ENCODE results near the gene KRTAP1-4. TPM values are rescaled to one million over a fixed set of nuclear protein-coding genes. Genes with fewer than 3 reads are reported as not detected.

KRTAP1-4 gene
- total RNA-seq, 3 donors from 2014 or later (not counting 1 experiment from before 2014, with no cell fraction given) = not detected

DNA sequence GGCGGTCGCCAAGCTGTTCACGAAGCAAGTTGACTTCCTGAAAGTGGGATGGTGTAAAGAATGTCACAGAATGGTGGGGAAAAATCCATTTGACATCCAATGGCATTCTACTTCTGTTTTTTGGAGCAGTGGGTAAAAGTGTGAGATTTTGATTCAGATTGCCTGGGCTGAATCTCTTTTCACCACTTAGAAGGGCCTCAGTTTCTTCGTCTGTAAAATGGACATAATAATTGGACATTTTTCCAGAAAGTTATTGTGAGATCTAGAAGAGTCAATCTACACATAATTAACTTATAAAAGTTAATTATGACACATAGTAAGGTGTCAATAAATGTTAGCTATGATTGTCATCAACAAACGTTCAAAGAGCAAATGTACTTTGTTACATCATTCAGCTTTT is 48.9 kb downstream of the KRTAP1-4 start:
- Mint-ChIP-seq H3K27ac (no peak overlapping the region), H3K4me3 (no peak overlapping the region), H3K9me3 (no peaks in the 10 kb centered on the region), H3K27me3 (ENCODE audit: low read depth in 2 of 2) (peaks cover 4 to 22% of the 10 kb centered on the region in 2 donors), H3K4me1 (no peaks in the 10 kb centered on the region), H3K36me3 (no peaks in the 10 kb centered on the region)
- no peaks in the 10 kb centered on the region for H3K27me3 ChIP-seq (ENCODE audit: control insufficient read depth, insufficient read depth, low read length)
- DNase-seq (no peak), ATAC-seq (no peak)
- no peaks in the 10 kb centered on the region for H3K4me1 ChIP-seq (ENCODE audit: control insufficient read depth, insufficient read depth, low read length)
- H3K9me3 ChIP-seq (ENCODE audit: control insufficient read depth, insufficient read depth, low read length) = no peaks in the 10 kb centered on the region
- TF ChIP-seq, protein P1, sequence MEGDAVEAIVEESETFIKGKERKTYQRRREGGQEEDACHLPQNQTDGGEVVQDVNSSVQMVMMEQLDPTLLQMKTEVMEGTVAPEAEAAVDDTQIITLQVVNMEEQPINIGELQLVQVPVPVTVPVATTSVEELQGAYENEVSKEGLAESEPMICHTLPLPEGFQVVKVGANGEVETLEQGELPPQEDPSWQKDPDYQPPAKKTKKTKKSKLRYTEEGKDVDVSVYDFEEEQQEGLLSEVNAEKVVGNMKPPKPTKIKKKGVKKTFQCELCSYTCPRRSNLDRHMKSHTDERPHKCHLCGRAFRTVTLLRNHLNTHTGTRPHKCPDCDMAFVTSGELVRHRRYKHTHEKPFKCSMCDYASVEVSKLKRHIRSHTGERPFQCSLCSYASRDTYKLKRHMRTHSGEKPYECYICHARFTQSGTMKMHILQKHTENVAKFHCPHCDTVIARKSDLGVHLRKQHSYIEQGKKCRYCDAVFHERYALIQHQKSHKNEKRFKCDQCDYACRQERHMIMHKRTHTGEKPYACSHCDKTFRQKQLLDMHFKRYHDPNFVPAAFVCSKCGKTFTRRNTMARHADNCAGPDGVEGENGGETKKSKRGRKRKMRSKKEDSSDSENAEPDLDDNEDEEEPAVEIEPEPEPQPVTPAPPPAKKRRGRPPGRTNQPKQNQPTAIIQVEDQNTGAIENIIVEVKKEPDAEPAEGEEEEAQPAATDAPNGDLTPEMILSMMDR (IDR thresholded peaks at IDR 0.05) = no peak
- no peak overlapping the region for H3K4me3 ChIP-seq (ENCODE audit: low read length)
- intact Hi-C loops (cut with micrococcal nuclease) = no loop called here
- no peak overlapping the region for H3K27ac ChIP-seq (ENCODE audit: low read length)
- no peaks in the 10 kb centered on the region for H3K36me3 ChIP-seq (ENCODE audit: control insufficient read depth, insufficient read depth, low read length)
- 72% methylated on average over 3 of the region's 5 CpGs for WGBS (ENCODE audit: insufficient coverage)

DNA sequence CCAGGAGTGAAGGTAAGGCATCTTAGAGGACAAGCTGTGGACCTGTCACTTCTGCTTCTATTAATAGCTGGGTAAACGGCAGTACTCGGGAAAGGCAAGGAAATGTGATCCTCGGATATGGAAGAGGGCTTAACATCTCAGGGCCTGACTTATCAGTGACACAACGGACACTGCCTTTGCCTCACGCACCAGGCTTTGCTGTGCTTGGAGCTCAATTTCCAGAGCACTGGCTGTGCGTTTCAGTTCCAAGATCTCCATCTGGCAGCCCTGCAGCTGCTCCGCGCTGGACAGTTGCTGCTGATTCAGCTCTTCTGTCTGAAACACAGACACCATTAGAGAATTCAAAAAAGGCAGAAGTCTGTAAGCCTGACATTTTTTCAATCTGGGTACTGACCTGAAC is 49.4 kb downstream of the KRTAP1-4 start:
- Mint-ChIP-seq H3K36me3 (no peaks in the 10 kb centered on the region), H3K27ac (no peak overlapping the region), H3K9me3 (no peaks in the 10 kb centered on the region), H3K27me3 (ENCODE audit: low read depth in 2 of 2) (peaks cover 5 to 20% of the 10 kb centered on the region in 2 donors), H3K4me3 (no peak overlapping the region), H3K4me1 (no peaks in the 10 kb centered on the region)
- Histone ChIP-seq H3K4me3 (ENCODE audit: low read length) (no peak overlapping the region), H3K27me3 (ENCODE audit: control insufficient read depth, insufficient read depth, low read length) (no peaks in the 10 kb centered on the region), H3K4me1 (ENCODE audit: control insufficient read depth, insufficient read depth, low read length) (no peaks in the 10 kb centered on the region), H3K27ac (ENCODE audit: low read length) (no peak overlapping the region), H3K9me3 (ENCODE audit: control insufficient read depth, insufficient read depth, low read length) (no peaks in the 10 kb centered on the region), H3K36me3 (ENCODE audit: control insufficient read depth, insufficient read depth, low read length) (no peaks in the 10 kb centered on the region)
- WGBS (ENCODE audit: insufficient coverage) = 81% methylated on average over 8 of the region's 8 CpGs
- no peak for ATAC-seq
- TF ChIP-seq, protein P1 (IDR thresholded peaks at IDR 0.05) = no peak
- no peak for DNase-seq
- intact Hi-C loops (cut with micrococcal nuclease) = no loop called here

- Mint-ChIP-seq H3K27ac (no peak overlapping the region), H3K4me1 (no peaks in the 10 kb centered on the region), H3K36me3 (no peaks in the 10 kb centered on the region), H3K9me3 (no peaks in the 10 kb centered on the region), H3K4me3 (no peak overlapping the region), H3K27me3 (ENCODE audit: low read depth in 2 of 2) (peaks cover 9 to 21% of the 10 kb centered on the region in 2 donors)
- no peaks in the 10 kb centered on the region for H3K4me1 ChIP-seq (ENCODE audit: control insufficient read depth, insufficient read depth, low read length)
- 94% methylated on average over 3 of the region's 3 CpGs for WGBS (ENCODE audit: insufficient coverage)
- H3K4me3 ChIP-seq (ENCODE audit: low read length) = no peak overlapping the region
- TF ChIP-seq, protein P1 (IDR thresholded peaks at IDR 0.05) = no peak
- ATAC-seq = no peak
- H3K27ac ChIP-seq (ENCODE audit: low read length) = no peak overlapping the region
- no peak for DNase-seq
- intact Hi-C loops (cut with micrococcal nuclease) = no loop called here
- H3K9me3 ChIP-seq (ENCODE audit: control insufficient read depth, insufficient read depth, low read length) = no peaks in the 10 kb centered on the region
- no peaks in the 10 kb centered on the region for H3K36me3 ChIP-seq (ENCODE audit: control insufficient read depth, insufficient read depth, low read length)
- no peaks in the 10 kb centered on the region for H3K27me3 ChIP-seq (ENCODE audit: control insufficient read depth, insufficient read depth, low read length)
Observed at GRCh38 chr17:40980117-40980516, 49.9 kb downstream of the KRTAP1-4 start.

Other genes with a start within 250 kb of the KRTAP1-4 start
- not detected for gene KRT27, start 247.6 kb downstream of the KRTAP1-4 start, total RNA-seq
- not detected for gene KRT28, start 230.2 kb downstream of the KRTAP1-4 start, total RNA-seq
- gene KRT10, start 207.6 kb downstream of the KRTAP1-4 start, total RNA-seq = 10 to 100 TPM; 23.6 to 35.9 (median 25.5) TPM
- not detected for gene KRT12, start 163.0 kb downstream of the KRTAP1-4 start, total RNA-seq
- not detected for gene KRT20, start 145.0 kb downstream of the KRTAP1-4 start, total RNA-seq
- gene KRT23, start 92.5 kb downstream of the KRTAP1-4 start, total RNA-seq = under 1 TPM in 1 of 3 donors, not detected in 2; 0.83 TPM
- gene KRT39, start 63.2 kb downstream of the KRTAP1-4 start, total RNA-seq = not detected
- gene KRT40, start 45.9 kb downstream of the KRTAP1-4 start, total RNA-seq = not detected
- not detected for gene KRTAP3-3, start 36.0 kb downstream of the KRTAP1-4 start, total RNA-seq
- not detected for gene KRTAP3-2, start 30.3 kb downstream of the KRTAP1-4 start, total RNA-seq
- not detected for gene KRTAP3-1, start 21.1 kb downstream of the KRTAP1-4 start, total RNA-seq
- not detected for gene KRTAP1-5, start 3.0 kb downstream of the KRTAP1-4 start, total RNA-seq
- gene KRTAP1-3, start 4.7 kb upstream of the KRTAP1-4 start, total RNA-seq = not detected
- not detected for gene KRTAP1-1, start 11.3 kb upstream of the KRTAP1-4 start, total RNA-seq
- not detected for gene KRTAP2-1, start 17.1 kb upstream of the KRTAP1-4 start, total RNA-seq
- not detected for gene KRTAP2-2, start 25.0 kb upstream of the KRTAP1-4 start, total RNA-seq
- not detected for gene KRTAP2-3, start 29.9 kb upstream of the KRTAP1-4 start, total RNA-seq
- not detected for gene KRTAP2-4, start 35.7 kb upstream of the KRTAP1-4 start, total RNA-seq
- gene KRTAP4-7, start 54.0 kb upstream of the KRTAP1-4 start, total RNA-seq = not detected
- not detected for gene KRTAP4-8, start 67.9 kb upstream of the KRTAP1-4 start, total RNA-seq
- gene KRTAP4-16, start 72.0 kb upstream of the KRTAP1-4 start, total RNA-seq = not detected
- not detected for gene KRTAP4-9, start 75.2 kb upstream of the KRTAP1-4 start, total RNA-seq
- gene KRTAP4-11, start 88.2 kb upstream of the KRTAP1-4 start, total RNA-seq = not detected
- not detected for gene KRTAP4-12, start 94.0 kb upstream of the KRTAP1-4 start, total RNA-seq
- not detected for gene KRTAP4-6, start 110.3 kb upstream of the KRTAP1-4 start, total RNA-seq
- not detected for gene KRTAP4-5, start 119.6 kb upstream of the KRTAP1-4 start, total RNA-seq
- gene KRTAP4-4, start 130.6 kb upstream of the KRTAP1-4 start, total RNA-seq = not detected
- gene KRTAP4-3, start 138.0 kb upstream of the KRTAP1-4 start, total RNA-seq = not detected
- gene KRTAP4-2, start 148.0 kb upstream of the KRTAP1-4 start, total RNA-seq = not detected
- gene KRTAP4-1, start 154.7 kb upstream of the KRTAP1-4 start, total RNA-seq = not detected
- gene KRTAP9-1, start 159.7 kb upstream of the KRTAP1-4 start, total RNA-seq = not detected
- gene KRTAP9-2, start 196.5 kb upstream of the KRTAP1-4 start, total RNA-seq = not detected
- gene KRTAP9-3, start 202.3 kb upstream of the KRTAP1-4 start, total RNA-seq = not detected
- gene KRTAP9-8, start 207.8 kb upstream of the KRTAP1-4 start, total RNA-seq = not detected
- not detected for gene KRTAP9-4, start 219.5 kb upstream of the KRTAP1-4 start, total RNA-seq
- not detected for gene KRTAP9-9, start 225.2 kb upstream of the KRTAP1-4 start, total RNA-seq
- gene KRTAP9-6, start 235.2 kb upstream of the KRTAP1-4 start, total RNA-seq = not detected
- gene KRTAP9-7, start 245.5 kb upstream of the KRTAP1-4 start, total RNA-seq = not detected